ENCODE measurements around the gene KRT13. TPM values are rescaled to one million over a fixed set of nuclear protein-coding genes. Genes with fewer than 3 reads are reported as not detected.

The KRT13 gene
- total and polyA plus RNA-seq, 7 donors = 0.46 to 54.1 (median 4.3) TPM; not detected in 3

DNA sequence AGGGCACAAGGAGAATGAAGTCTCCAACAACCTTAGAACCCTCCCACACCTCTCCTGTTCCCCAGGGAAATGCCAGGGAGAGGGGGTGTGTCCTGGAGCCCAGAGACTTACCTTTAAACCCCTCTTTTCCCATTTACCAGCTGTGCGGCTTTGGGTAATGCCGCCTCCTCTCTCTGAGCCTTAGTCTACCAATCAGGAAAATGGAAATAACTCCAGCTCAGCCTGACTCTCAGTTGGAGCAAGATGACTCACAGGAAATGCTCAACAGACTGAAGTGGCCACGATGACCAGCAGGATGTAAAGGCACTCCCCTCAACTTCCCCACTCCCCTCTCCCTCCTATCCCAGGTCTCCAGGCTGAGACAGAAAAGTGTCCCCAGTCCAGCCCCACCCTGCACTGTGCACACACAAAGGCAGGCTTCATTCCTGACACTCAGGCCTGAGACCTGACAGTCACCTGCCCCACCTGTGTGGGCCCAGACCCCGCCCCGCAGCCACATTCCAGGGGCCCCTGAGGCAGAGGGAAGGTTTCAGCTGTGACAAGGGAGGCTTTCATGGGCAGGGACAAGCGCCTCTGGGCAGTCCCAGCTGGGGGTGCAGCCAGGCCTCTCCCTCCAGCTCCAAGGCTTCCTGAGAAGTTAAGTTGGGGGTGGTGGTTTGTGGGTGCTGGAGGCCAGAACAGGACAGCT is 16.3 kb upstream of the KRT13 start:
- 26 to 60% methylated on average over 6 of the region's 6 CpGs for WGBS, 2 donors
- TF ChIP-seq POLR2A (IDR thresholded peaks at IDR 0.05) = no peak
- TF ChIP-seq POLR2AphosphoS5 (IDR thresholded peaks at IDR 0.05) = no peak
- no peak for TF ChIP-seq EP300 (IDR thresholded peaks at IDR 0.05)
- TF ChIP-seq, protein P1, sequence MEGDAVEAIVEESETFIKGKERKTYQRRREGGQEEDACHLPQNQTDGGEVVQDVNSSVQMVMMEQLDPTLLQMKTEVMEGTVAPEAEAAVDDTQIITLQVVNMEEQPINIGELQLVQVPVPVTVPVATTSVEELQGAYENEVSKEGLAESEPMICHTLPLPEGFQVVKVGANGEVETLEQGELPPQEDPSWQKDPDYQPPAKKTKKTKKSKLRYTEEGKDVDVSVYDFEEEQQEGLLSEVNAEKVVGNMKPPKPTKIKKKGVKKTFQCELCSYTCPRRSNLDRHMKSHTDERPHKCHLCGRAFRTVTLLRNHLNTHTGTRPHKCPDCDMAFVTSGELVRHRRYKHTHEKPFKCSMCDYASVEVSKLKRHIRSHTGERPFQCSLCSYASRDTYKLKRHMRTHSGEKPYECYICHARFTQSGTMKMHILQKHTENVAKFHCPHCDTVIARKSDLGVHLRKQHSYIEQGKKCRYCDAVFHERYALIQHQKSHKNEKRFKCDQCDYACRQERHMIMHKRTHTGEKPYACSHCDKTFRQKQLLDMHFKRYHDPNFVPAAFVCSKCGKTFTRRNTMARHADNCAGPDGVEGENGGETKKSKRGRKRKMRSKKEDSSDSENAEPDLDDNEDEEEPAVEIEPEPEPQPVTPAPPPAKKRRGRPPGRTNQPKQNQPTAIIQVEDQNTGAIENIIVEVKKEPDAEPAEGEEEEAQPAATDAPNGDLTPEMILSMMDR (IDR thresholded peaks at IDR 0.05) = no peak
- DNase-seq = no peak
- Histone ChIP-seq H3K9me3 (no peaks in the 10 kb centered on the region), H3K36me3 (no peaks in the 10 kb centered on the region), H3K4me3 (no peak overlapping the region), H3K27ac (no peak overlapping the region), H3K27me3 (peaks cover 0 to 9% (median 6%) of the 10 kb centered on the region in 3 donors), H3K4me1 (no peaks in the 10 kb centered on the region)
- intact Hi-C loops (cut with DNase I) = no loop called here

DNA sequence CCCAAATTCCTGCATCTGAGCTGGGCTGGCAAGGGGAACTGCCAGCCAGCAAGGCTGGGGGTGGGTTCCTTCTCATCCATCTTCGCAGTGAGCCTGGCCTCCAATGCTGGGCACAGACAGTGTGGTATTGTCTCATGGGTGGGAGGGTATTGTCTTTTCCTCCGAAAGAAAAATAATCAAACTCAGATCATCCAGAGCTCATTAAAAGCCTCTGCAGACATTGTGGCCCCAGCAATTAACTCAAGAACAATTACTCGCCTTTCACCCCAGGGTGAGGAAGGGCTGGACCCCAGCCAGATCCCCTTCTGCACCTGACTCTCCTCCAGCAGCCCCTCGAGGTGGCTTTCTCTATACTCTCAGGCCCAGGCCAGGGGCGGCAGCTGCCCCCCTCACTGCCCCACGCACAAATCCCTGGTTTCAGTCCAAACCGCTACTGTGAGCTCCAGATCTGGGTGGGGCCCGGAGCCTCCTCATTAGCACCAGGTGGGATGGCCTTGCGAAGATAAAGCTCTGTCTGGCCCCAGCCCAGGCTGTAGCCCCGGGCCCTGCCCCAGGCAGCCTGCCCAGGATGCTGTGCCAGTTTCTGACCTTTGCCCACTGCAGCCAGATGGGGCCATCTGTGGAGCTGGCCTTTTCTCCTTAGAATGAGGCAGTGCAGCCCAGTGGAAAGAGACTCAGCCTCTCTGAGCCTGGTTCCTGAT is 15.6 kb upstream of the KRT13 start:
- H3K27me3 ChIP-seq = peaks cover 0 to 7% (median 4%) of the 10 kb centered on the region in 3 donors
- H3K4me1 ChIP-seq = no peaks in the 10 kb centered on the region
- 15 to 56% methylated on average over 10 of the region's 10 CpGs for WGBS, 2 donors
- no peaks in the 10 kb centered on the region for H3K9me3 ChIP-seq
- H3K27ac ChIP-seq = no peak overlapping the region
- H3K4me3 ChIP-seq = no peak overlapping the region
- TF ChIP-seq EP300 (IDR thresholded peaks at IDR 0.05) = no peak
- TF ChIP-seq, protein P1 (IDR thresholded peaks at IDR 0.05) = no peak
- TF ChIP-seq POLR2A (IDR thresholded peaks at IDR 0.05) = no peak
- TF ChIP-seq POLR2AphosphoS5 (IDR thresholded peaks at IDR 0.05) = no peak
- DNase-seq = no peak
- intact Hi-C loops (cut with DNase I) = no loop called here
- H3K36me3 ChIP-seq = no peaks in the 10 kb centered on the region

- no peak for DNase-seq
- Histone ChIP-seq H3K9me3 (no peaks in the 10 kb centered on the region), H3K4me1 (no peaks in the 10 kb centered on the region), H3K27ac (no peak overlapping the region), H3K4me3 (no peak overlapping the region), H3K27me3 (peaks cover 0 to 7% (median 4%) of the 10 kb centered on the region in 3 donors), H3K36me3 (no peaks in the 10 kb centered on the region)
- TF ChIP-seq EP300 (IDR thresholded peaks at IDR 0.05) (no peak), POLR2A (IDR thresholded peaks at IDR 0.05) (no peak), POLR2AphosphoS5 (IDR thresholded peaks at IDR 0.05) (no peak)
- TF ChIP-seq, protein P1 (IDR thresholded peaks at IDR 0.05) = no peak
- WGBS, 2 donors = 23 to 58% methylated on average over 11 of the region's 11 CpGs
- intact Hi-C loops (cut with DNase I) = no loop called here
These were observed 14.3 kb upstream of the KRT13 start for GRCh38 chr17:41519501-41520224.

DNA sequence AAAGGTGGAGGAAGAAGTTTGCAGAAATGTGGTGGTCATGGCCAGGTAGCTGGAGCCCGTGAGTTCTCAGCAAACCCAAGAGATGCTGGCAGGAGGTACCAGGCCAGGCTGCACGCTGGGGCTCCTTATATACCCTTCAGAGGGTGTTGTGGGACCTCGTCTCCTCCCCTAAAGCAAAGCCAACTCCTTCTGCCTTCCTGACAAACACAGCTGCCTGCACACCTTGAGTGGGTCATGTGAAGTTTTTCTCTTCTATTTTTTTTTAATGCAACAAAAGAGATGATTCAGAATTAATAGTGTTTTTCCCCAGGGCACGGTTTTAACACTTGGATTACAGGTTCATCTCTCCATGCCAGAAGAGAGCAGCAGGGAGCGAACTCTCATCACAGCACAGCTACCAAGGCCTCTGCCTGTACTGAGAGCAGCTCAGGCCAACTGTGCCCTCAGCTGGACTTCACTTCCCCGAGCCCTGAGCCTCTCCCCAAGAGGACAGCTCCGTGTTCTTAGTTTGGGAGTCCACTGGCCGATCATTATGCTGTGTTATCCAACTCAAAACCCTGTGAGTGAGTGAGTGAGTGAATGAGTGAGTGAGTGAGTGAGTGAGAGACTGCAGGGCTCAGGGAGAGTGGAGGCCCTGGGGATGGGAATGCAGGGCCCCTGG is 13.5 kb upstream of the KRT13 start, which contains the start of gene KRT15:
KRT15 (minus strand) TSS at position 102 of the 661 bp plus-strand sequence; CDS start at position 39, 63 bp downstream.
- no peak for TF ChIP-seq POLR2A (IDR thresholded peaks at IDR 0.05)
- no peak for TF ChIP-seq EP300 (IDR thresholded peaks at IDR 0.05)
- peaks cover 0 to 7% (median 4%) of the 10 kb centered on the region in 3 donors for H3K27me3 ChIP-seq
- no peaks in the 10 kb centered on the region for H3K4me1 ChIP-seq
- no peaks in the 10 kb centered on the region for H3K36me3 ChIP-seq
- WGBS, 2 donors = 74 to 77% methylated on average over 8 of the region's 8 CpGs
- intact Hi-C loops (cut with DNase I) = no loop called here
- DNase-seq = no peak
- H3K4me3 ChIP-seq = no peak within 1 kb of the TSS
- H3K9me3 ChIP-seq = no peaks in the 10 kb centered on the region
- no peak within 1 kb of the TSS for H3K27ac ChIP-seq

Data from sigmoid colon (tissue), 7 donors.